Fibroblast of gingiva (primary cell): Measurements from ENCODE around the gene BCOR.

Experiments used
- DNase-seq: peaks from one replicate; pipeline ENCODE4 v3.0.0-alpha.2; 2011; ENCODE audit warnings: low read depth

Gene BCOR

DNA sequence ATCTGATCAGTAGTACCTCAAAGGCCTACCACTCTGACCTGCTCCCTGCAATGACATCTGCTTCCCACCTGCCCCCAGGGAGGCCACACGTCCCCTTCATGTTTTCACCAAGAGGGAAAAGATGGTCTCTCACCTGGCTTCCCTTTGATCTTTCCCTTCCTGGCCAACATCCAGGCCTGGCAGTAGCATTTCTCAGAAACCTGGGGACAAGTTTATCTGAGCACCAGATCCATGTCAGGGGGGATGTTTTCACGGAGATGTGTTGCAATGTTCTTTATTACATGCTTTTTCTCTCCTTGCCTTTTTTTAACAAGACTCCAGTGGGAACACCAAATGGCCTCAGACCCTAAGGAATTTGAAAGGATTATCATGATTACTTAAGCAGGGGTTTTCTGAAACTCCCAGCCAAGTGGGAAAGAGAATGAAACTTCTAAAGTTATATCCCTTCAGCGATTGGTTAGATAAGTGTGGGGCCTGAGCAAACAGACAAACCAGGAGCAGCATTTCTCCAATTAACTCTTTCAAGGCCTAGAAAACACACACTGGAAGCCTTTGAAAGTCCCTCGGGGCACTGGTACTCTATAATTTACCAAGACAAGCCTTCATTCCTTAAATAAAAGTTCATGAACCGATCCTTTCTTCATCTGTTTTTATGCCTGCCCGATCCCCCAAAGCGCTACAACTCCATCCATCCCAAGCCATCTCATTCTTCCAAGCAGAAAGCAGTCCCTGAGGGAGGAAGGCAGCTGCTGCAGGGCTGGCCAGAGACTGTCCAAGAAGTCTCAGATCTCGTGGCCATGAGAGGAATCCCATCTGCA lies 94.1 kb downstream of the BCOR start:
- DNase-seq: no peak

DNA sequence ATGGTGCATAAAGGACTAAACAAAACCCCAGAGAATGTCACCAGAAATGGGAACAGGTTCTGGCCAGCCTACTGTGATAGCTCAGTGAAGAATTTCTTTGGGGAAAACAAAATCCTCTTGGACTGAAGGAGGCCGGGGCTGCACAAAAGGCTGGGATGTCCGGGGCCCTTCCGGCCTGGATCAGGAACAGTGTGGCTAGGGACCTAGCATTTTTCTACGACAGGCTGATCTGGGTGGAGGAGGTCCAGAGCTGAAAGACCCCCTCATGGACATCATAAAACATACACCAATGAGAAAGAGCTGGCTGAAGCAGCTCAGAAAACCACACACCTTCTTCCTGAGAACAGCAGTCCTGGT lies 94.7 kb downstream of the BCOR start:
- no peak for DNase-seq
